HepG2 (cell line): ENCODE data around the gene ZNF446. TPM values are rescaled to one million over a fixed set of nuclear protein-coding genes. Genes with fewer than 3 reads are reported as not detected.

Source experiments
- ATAC-seq: fragments of 200-7000 bp; cut with Tn5 transposase; 3 replicates; pipeline ENCODE4 v1.9.1; 2020; ENCODE audit warnings: mild to moderate bottlenecking, moderate library complexity
- BruUV-seq: library from RNA; stranded (reverse); fragments of 400-500 nt; replicated peaks from 2 replicates; lab custom pipeline; 2021; lab: Mats Ljungman, UMichigan
- CTCF ChIA-PET: fragments of 300-600 bp; formaldehyde crosslinking; extraction: SDS; loops from one replicate; lab custom pipeline; 2021; ENCODE audit warnings: low total read pairs, inconsistent platforms, low intra/inter-chr PET ratio; lab: Yijun Ruan, JAX
- POLR2A ChIA-PET: fragments of 350-600 bp; sonication (Branson Sonifier 250); formaldehyde crosslinking; loops from one replicate; lab custom pipeline; 2020; ENCODE audit warnings: antibody characterized with exemption, inconsistent platforms; lab: Yijun Ruan, JAX
- DNase-seq: peaks from one replicate; pipeline ENCODE4 v3.0.0-alpha.2; 2015; ENCODE audit warnings: low spot score
- FAIRE-seq: peaks from 3 replicates; lab custom pipeline; 2011; peaks lifted over from hg19 to GRCh38; lab: Jason Lieb, UNC
- H2AFZ ChIP-seq: one replicate; pipeline ENCODE4 v1.6.1; 2011; ENCODE audit warnings: low read length, inconsistent platforms
- H3K27ac ChIP-seq: fragments of 300-600 bp; 3 replicates; pipeline ENCODE4 v1.8.0; 2011; ENCODE audit warnings: mixed run types, mild to moderate bottlenecking, mixed read lengths, low read length, inconsistent platforms; ENCODE audit not compliant: insufficient read depth; ENCODE audit errors: extremely low read length
- H3K27me3 ChIP-seq, 2 experiments: fragments of 200-600 bp in 1 of 2; 2 replicates in 1 of 2; 3 replicates in 1 of 2; pipeline versions ENCODE4 v1.6.0 to v1.8.0; 2011; ENCODE audit warnings: low read length in 2 of 2, mild to moderate bottlenecking in 2 of 2, moderate library complexity in 2 of 2, inconsistent platforms in 1 of 2; ENCODE audit not compliant: insufficient read depth in 2 of 2, control insufficient read depth in 1 of 2
- H3K36me3 ChIP-seq, 2 experiments: fragments of 200-600 bp in 1 of 2; replicated peaks in 1 of 2; 2 replicates in 1 of 2; 3 replicates in 1 of 2; pipeline versions ENCODE4 v1.5.1 to v1.8.0; 2011; ENCODE audit warnings: low read length in 2 of 2, inconsistent platforms in 1 of 2; ENCODE audit not compliant: insufficient read depth in 2 of 2, control insufficient read depth in 1 of 2
- H3K4me1 ChIP-seq: 2 replicates; pipeline ENCODE4 v1.5.1; 2012; ENCODE audit warnings: low read length, inconsistent platforms; ENCODE audit not compliant: insufficient read depth
- H3K4me2 ChIP-seq: 2 replicates; pipeline ENCODE4 v1.6.0; 2011; ENCODE audit warnings: low read depth, low read length, inconsistent platforms
- H3K4me3 ChIP-seq, 3 experiments: fragments of 200-600 bp in 1 of 3; sonication (generic), shearing (Covaris generic) in 1 of 3; replicated peaks in 1 of 3; 2 replicates each; pipeline ENCODE4 v1.5.1; 2011 to 2016; ENCODE audit warnings: low read length in 3 of 3, inconsistent platforms in 2 of 3, low read depth in 2 of 3, mild to moderate bottlenecking in 2 of 3, control low read depth in 1 of 3, mixed read lengths in 1 of 3; ENCODE audit not compliant: insufficient read depth in 1 of 3
- H3K79me2 ChIP-seq: one replicate; pipeline ENCODE4 v1.6.1; 2011; ENCODE audit warnings: low read length, inconsistent platforms; ENCODE audit not compliant: insufficient read depth
- H3K9ac ChIP-seq: 2 replicates; pipeline ENCODE4 v1.6.0; 2011; ENCODE audit warnings: mild to moderate bottlenecking, low read depth, low read length, inconsistent platforms; ENCODE audit not compliant: insufficient read depth
- H3K9me3 ChIP-seq: 2 replicates; pipeline ENCODE4 v1.5.1; 2012; ENCODE audit warnings: mild to moderate bottlenecking, low read length
- H4K20me1 ChIP-seq: 2 replicates; pipeline ENCODE4 v1.6.0; 2011; ENCODE audit warnings: inconsistent platforms, mild to moderate bottlenecking, low read length, moderate library complexity; ENCODE audit not compliant: insufficient read depth
- MAFF ChIP-seq: IDR thresholded peaks from 2 replicates; pipeline ENCODE4 v1.6.1; 2011; ENCODE audit warnings: low read depth, low read length, improper control_type of control experiment
- MAFK ChIP-seq, 2 experiments: IDR thresholded peaks in 1 of 2; conservative IDR thresholded peaks in 1 of 2; 2 replicates each; pipeline ENCODE4 v1.6.1; 2011; ENCODE audit warnings: improper control_type of control experiment in 2 of 2, low read length in 2 of 2
- REL ChIP-seq: sonication (generic); formaldehyde crosslinking; conservative IDR thresholded peaks from 2 replicates; pipeline ENCODE4 v1.8.0; 2022; ENCODE audit warnings: mild to moderate bottlenecking, missing genetic modification reagents, moderate library complexity
- WGBS: methylation state at CpG from one replicate; pipeline ENCODE4 v1.1.6; 2017; ENCODE audit warnings: low lambda C conversion rate; 5-methylcytosine and 5-hydroxymethylcytosine counted together
- in situ Hi-C: cut with HindIII; loops from 2 replicates; pipeline ENCODE4 v1.10.0; 2017; ENCODE audit warnings: low pct_unique_long_range_greater_than_20kb; ENCODE audit not compliant: extremely low pct_ligation_motif_present
- intact Hi-C: fragments of 100-400 bp; cut with micrococcal nuclease; formaldehyde crosslinking; loops from one replicate; pipeline ENCODE4 v1.10.0; 2022; ENCODE audit not compliant: unreplicated experiment
- polyA plus RNA-seq, 8 experiments: library from polyadenylated mRNA; depleted of rRNA in 3 of 8; stranded (reverse) in 7 of 8; unstranded in 1 of 8; fragments of >200 nt; fragmentation: Illumina TruSeq in 4 of 8; extraction: Trizol in 4 of 8; gene quantifications; 2 replicates each; pipeline versions ENCODE4 v1.2.1 to v1.2.3, GENCODE V29; 2011 to 2016; ENCODE audit warnings: low read depth in 4 of 8, missing spikeins in 1 of 8, mixed read lengths in 1 of 8; ENCODE audit not compliant: insufficient read depth in 1 of 8
- small RNA-seq, 3 experiments: library from RNA; depleted of rRNA; stranded (forward); fragments of <200 nt; gene quantifications; one replicate each; pipeline ENCODE3, GENCODE V24; 2012; ENCODE audit warnings: low read depth in 2 of 3, low replicate concordance in 1 of 3; ENCODE audit not compliant: insufficient read length in 3 of 3, insufficient read depth in 2 of 3
- total RNA-seq, 5 experiments: library from RNA; depleted of rRNA; stranded (reverse); fragments of >200 nt; fragmentation: Illumina TruSeq; extraction: Trizol; gene quantifications; 2 replicates each; pipeline ENCODE4 v1.2.3, GENCODE V29; 2016; ENCODE audit warnings: low read depth in 1 of 5

Gene ZNF446
- total and polyA plus RNA-seq, 2 of the 13 experiments (the other 11 are each of a cell fraction or from before 2014, with no cell fraction given): 3.0 to 3.6 TPM

- intact Hi-C loops (no loop called here), in situ Hi-C loops (no loop called here)
- Histone ChIP-seq H4K20me1 (no peaks in the 10 kb centered on the region), H2AFZ (no peak overlapping the region), H3K9ac (no peak overlapping the region), H3K4me2 (no peak overlapping the region), H3K27ac (no peak overlapping the region), H3K4me3 (no peak overlapping the region), H3K79me2 (no peaks in the 10 kb centered on the region), H3K9me3 (no peaks in the 10 kb centered on the region), H3K27me3 (peaks cover 0 to 1% of the 10 kb centered on the region in 2 experiments; a peak in 1 of 5 replicates), H3K36me3 (no peaks in the 10 kb centered on the region), H3K4me1 (peaks cover 10% of the 10 kb centered on the region; the same call in 1 of the 2 replicates)
- DNase-seq (no peak), ATAC-seq (no peak), FAIRE-seq (no peak)
- ChIA-PET POLR2A (interaction anchor here (0.8 kb wide), 1 partner anchor 14 kb away, joined by 3 read pairs; the partner anchor contains the start of gene TRIM28), CTCF (no interaction called here)
- no peak for TF ChIP-seq REL (CRISPR knock-in tag)
- peak; percentile 40 to 72; a peak in 2 of 4 replicates for TF ChIP-seq MAFK (conservative IDR thresholded peaks at IDR 0.05 in 1 of 2, IDR thresholded peaks at IDR 0.05 in 1 of 2; ENCODE audit: low read length in 2 of 2)
- 0 out of 2 replicates have a peak, but pooled peaks have one; percentile 25 for TF ChIP-seq MAFF
- WGBS: 8% methylated on average over 2 of the region's 3 CpGs
- no TSS peak for BruUV-seq
Measured at GRCh38 chr19:58529405-58529804, 53.3 kb downstream of the ZNF446 start.

Small RNA genes lying within 50 kb of the gene (small RNA-seq; reads per million reads assigned to genes)
- gene RN7SL693P: 0 reads per million in 3 experiments
- 0 reads per million in 3 experiments for gene RNU6-1337P

Other genes with a start within 250 kb of the ZNF446 start
- 15.6 and 17.0 TPM in 2 replicates for gene ZNF544, start 247.4 kb upstream of the ZNF446 start, total RNA-seq (2016; rRNA removed; fragmentation: Illumina TruSeq; extraction: Trizol)
- gene ZNF544, start 247.4 kb upstream of the ZNF446 start, polyA plus RNA-seq (2011; rRNA removed): 13.1 and 14.7 TPM in 2 replicates
- 3.3 and 3.7 TPM in 2 replicates for gene ZNF8, start 197.4 kb upstream of the ZNF446 start, total RNA-seq (2016; rRNA removed; fragmentation: Illumina TruSeq; extraction: Trizol)
- gene ZNF8, start 197.4 kb upstream of the ZNF446 start, polyA plus RNA-seq (2011; rRNA removed): 3.0 and 3.1 TPM in 2 replicates
- gene ERVK3-1, start 171.0 kb upstream of the ZNF446 start, total RNA-seq (2016; rRNA removed; fragmentation: Illumina TruSeq; extraction: Trizol): 38.7 and 39.5 TPM in 2 replicates
- 28.5 and 31.5 TPM in 2 replicates for gene ERVK3-1, start 171.0 kb upstream of the ZNF446 start, polyA plus RNA-seq (2011; rRNA removed)
- gene ZSCAN22, start 149.4 kb upstream of the ZNF446 start, total RNA-seq (2016; rRNA removed; fragmentation: Illumina TruSeq; extraction: Trizol): 2.5 and 3.1 TPM in 2 replicates
- 3.5 and 3.6 TPM in 2 replicates for gene ZSCAN22, start 149.4 kb upstream of the ZNF446 start, polyA plus RNA-seq (2011; rRNA removed)
- gene A1BG, start 122.9 kb upstream of the ZNF446 start, total RNA-seq (2016; rRNA removed; fragmentation: Illumina TruSeq; extraction: Trizol): 15.1 and 41.4 TPM in 2 replicates
- gene A1BG, start 122.9 kb upstream of the ZNF446 start, polyA plus RNA-seq (2011; rRNA removed): 14.7 and 49.8 TPM in 2 replicates
- 1.1 and 1.9 TPM in 2 replicates for gene ZNF497, start 113.6 kb upstream of the ZNF446 start, total RNA-seq (2016; rRNA removed; fragmentation: Illumina TruSeq; extraction: Trizol)
- gene ZNF497, start 113.6 kb upstream of the ZNF446 start, polyA plus RNA-seq (2011; rRNA removed): 1.5 and 1.8 TPM in 2 replicates
- gene ZNF837, start 95.3 kb upstream of the ZNF446 start, total RNA-seq (2016; rRNA removed; fragmentation: Illumina TruSeq; extraction: Trizol): 0.73 and 1.3 TPM in 2 replicates
- 0.29 and 0.69 TPM in 2 replicates for gene ZNF837, start 95.3 kb upstream of the ZNF446 start, polyA plus RNA-seq (2011; rRNA removed)
- 1,544 and 1,715 TPM in 2 replicates for gene RPS5, start 89.1 kb upstream of the ZNF446 start, total RNA-seq (2016; rRNA removed; fragmentation: Illumina TruSeq; extraction: Trizol)
- gene RPS5, start 89.1 kb upstream of the ZNF446 start, polyA plus RNA-seq (2011; rRNA removed): 4,145 and 4,408 TPM in 2 replicates
- not detected in 2 replicates for gene RNF225, start 80.7 kb upstream of the ZNF446 start, total RNA-seq (2016; rRNA removed; fragmentation: Illumina TruSeq; extraction: Trizol)
- not detected in 2 replicates for gene RNF225, start 80.7 kb upstream of the ZNF446 start, polyA plus RNA-seq (2011; rRNA removed)
- gene ZNF584, start 67.7 kb upstream of the ZNF446 start, total RNA-seq (2016; rRNA removed; fragmentation: Illumina TruSeq; extraction: Trizol): 6.8 and 7.0 TPM in 2 replicates
- gene ZNF584, start 67.7 kb upstream of the ZNF446 start, polyA plus RNA-seq (2011; rRNA removed): 2.4 and 3.3 TPM in 2 replicates
- not detected in 2 replicates for gene ZNF132, start 36.2 kb upstream of the ZNF446 start, total RNA-seq (2016; rRNA removed; fragmentation: Illumina TruSeq; extraction: Trizol)
- not detected in 2 replicates for gene ZNF132, start 36.2 kb upstream of the ZNF446 start, polyA plus RNA-seq (2011; rRNA removed)
- gene ZNF324B, start 24.7 kb upstream of the ZNF446 start, total RNA-seq (2016; rRNA removed; fragmentation: Illumina TruSeq; extraction: Trizol): 2.5 and 3.0 TPM in 2 replicates
- 0.53 and 0.98 TPM in 2 replicates for gene ZNF324B, start 24.7 kb upstream of the ZNF446 start, polyA plus RNA-seq (2011; rRNA removed)
- gene ZNF324, start 9.3 kb upstream of the ZNF446 start, total RNA-seq (2016; rRNA removed; fragmentation: Illumina TruSeq; extraction: Trizol): 4.0 and 4.7 TPM in 2 replicates
- 1.1 and 1.6 TPM in 2 replicates for gene ZNF324, start 9.3 kb upstream of the ZNF446 start, polyA plus RNA-seq (2011; rRNA removed)
- 40.2 and 41.2 TPM in 2 replicates for gene SLC27A5, start 35.6 kb downstream of the ZNF446 start, total RNA-seq (2016; rRNA removed; fragmentation: Illumina TruSeq; extraction: Trizol)
- 30.3 and 36.5 TPM in 2 replicates for gene SLC27A5, start 35.6 kb downstream of the ZNF446 start, polyA plus RNA-seq (2011; rRNA removed)
- 2.0 and 3.7 TPM in 2 replicates for gene ZBTB45, start 43.5 kb downstream of the ZNF446 start, total RNA-seq (2016; rRNA removed; fragmentation: Illumina TruSeq; extraction: Trizol)
- gene ZBTB45, start 43.5 kb downstream of the ZNF446 start, polyA plus RNA-seq (2011; rRNA removed): 3.0 and 3.2 TPM in 2 replicates
- 302 and 361 TPM in 2 replicates for gene TRIM28, start 67.7 kb downstream of the ZNF446 start, total RNA-seq (2016; rRNA removed; fragmentation: Illumina TruSeq; extraction: Trizol)
- gene TRIM28, start 67.7 kb downstream of the ZNF446 start, polyA plus RNA-seq (2011; rRNA removed): 439 and 461 TPM in 2 replicates
- 55.0 and 70.9 TPM in 2 replicates for gene CHMP2A, start 78.8 kb downstream of the ZNF446 start, total RNA-seq (2016; rRNA removed; fragmentation: Illumina TruSeq; extraction: Trizol)
- 49.7 and 51.4 TPM in 2 replicates for gene CHMP2A, start 78.8 kb downstream of the ZNF446 start, polyA plus RNA-seq (2011; rRNA removed)
- 29.5 and 36.2 TPM in 2 replicates for gene UBE2M, start 82.3 kb downstream of the ZNF446 start, total RNA-seq (2016; rRNA removed; fragmentation: Illumina TruSeq; extraction: Trizol)
- gene UBE2M, start 82.3 kb downstream of the ZNF446 start, polyA plus RNA-seq (2011; rRNA removed): 50.3 and 55.5 TPM in 2 replicates
- gene MZF1, start 97.0 kb downstream of the ZNF446 start, total RNA-seq (2016; rRNA removed; fragmentation: Illumina TruSeq; extraction: Trizol): 1.3 and 3.1 TPM in 2 replicates
- 8.1 and 10.0 TPM in 2 replicates for gene MZF1, start 97.0 kb downstream of the ZNF446 start, polyA plus RNA-seq (2011; rRNA removed)